K562 (cell line): ENCODE measurements around the gene CALR3. TPM values are rescaled to one million over a fixed set of nuclear protein-coding genes. Genes with fewer than 3 reads are reported as not detected.

Experiments used
- ATAC-seq: fragments of 200-7000 bp; cut with Tn5 transposase; 3 replicates; pipeline ENCODE4 v1.9.1; 2020; ENCODE audit warnings: moderate library complexity
- BruUV-seq: library from RNA; stranded (reverse); fragments of 400-500 nt; replicated peaks from 2 replicates; lab custom pipeline; 2021; lab: Mats Ljungman, UMichigan
- CTCF ChIA-PET: fragments of 300-600 bp; formaldehyde crosslinking; extraction: SDS; loops from one replicate; lab custom pipeline; 2021; ENCODE audit warnings: low intra/inter-chr PET ratio; lab: Yijun Ruan, JAX
- POLR2A ChIA-PET: fragments of 300-600, 350-650 bp; sonication (Branson Sonifier 250); formaldehyde crosslinking; extraction: SDS; loops from one replicate; lab custom pipeline; 2021; ENCODE audit warnings: antibody characterized with exemption, inconsistent platforms; lab: Yijun Ruan, JAX
- DNase-seq, 4 experiments: peaks; one replicate each; pipeline versions ENCODE4 v3.0.0 to v3.0.0-alpha.2; 2011 to 2018; ENCODE audit warnings: low spot score in 3 of 4, mixed read lengths in 3 of 4; ENCODE audit errors: extremely low read depth in 1 of 4
- FAIRE-seq: peaks from 2 replicates; lab custom pipeline; 2011; peaks lifted over from hg19 to GRCh38; lab: Jason Lieb, UNC
- H2AFZ ChIP-seq: 2 replicates; pipeline ENCODE4 v1.6.0; 2011; ENCODE audit warnings: low read depth, low read length, control low read depth, inconsistent platforms
- H3K27ac ChIP-seq: fragments of 200-600 bp; 3 replicates; pipeline ENCODE4 v1.8.0; 2011; ENCODE audit warnings: low read depth, mild to moderate bottlenecking, control low read depth, inconsistent platforms, low read length, moderate library complexity, mixed read lengths; ENCODE audit errors: extremely low read depth
- H3K27me3 ChIP-seq, 2 experiments: fragments of 300-600 bp in 1 of 2; 2 replicates in 1 of 2; 3 replicates in 1 of 2; pipeline versions ENCODE4 v1.6.0 to v1.8.0; 2011; ENCODE audit warnings: inconsistent platforms in 2 of 2, low read length in 2 of 2, mild to moderate bottlenecking in 1 of 2, mixed read lengths in 1 of 2, moderate library complexity in 1 of 2; ENCODE audit not compliant: control insufficient read depth in 2 of 2, insufficient read depth in 2 of 2
- H3K36me3 ChIP-seq: fragments of 300-600 bp; 3 replicates; pipeline ENCODE4 v1.8.0; 2011; ENCODE audit warnings: mild to moderate bottlenecking, low read length, inconsistent platforms; ENCODE audit not compliant: control insufficient read depth, insufficient read depth
- H3K4me1 ChIP-seq, 2 experiments: fragments of 200-600 bp in 1 of 2; replicated peaks in 1 of 2; 2 replicates in 1 of 2; 3 replicates in 1 of 2; pipeline versions ENCODE4 v1.5.1 to v1.8.0; 2011; ENCODE audit warnings: inconsistent platforms in 2 of 2, low read length in 2 of 2, mild to moderate bottlenecking in 1 of 2, mixed read lengths in 1 of 2, moderate library complexity in 1 of 2; ENCODE audit not compliant: control insufficient read depth in 2 of 2, insufficient read depth in 2 of 2
- H3K4me2 ChIP-seq: 2 replicates; pipeline ENCODE4 v1.6.1; 2011; ENCODE audit warnings: low read length, control low read depth, inconsistent platforms, mixed read lengths; ENCODE audit not compliant: insufficient read depth
- H3K4me3 ChIP-seq: fragments of 200-600 bp; sonication (generic), shearing (Covaris generic); 2 replicates; pipeline ENCODE4 v1.5.1; 2016; ENCODE audit warnings: control low read depth, inconsistent platforms
- H3K79me2 ChIP-seq: fragments of 200-600 bp; 3 replicates; pipeline ENCODE4 v1.8.0; 2011; ENCODE audit warnings: low read length, inconsistent platforms; ENCODE audit not compliant: control insufficient read depth, insufficient read depth
- H3K9ac ChIP-seq, 2 experiments: 2 replicates each; pipeline versions ENCODE4 v1.6.0 to v1.6.1; 2011; ENCODE audit warnings: low read depth in 2 of 2, low read length in 2 of 2, control low read depth in 1 of 2, inconsistent platforms in 1 of 2, mild to moderate bottlenecking in 1 of 2, mixed read lengths in 1 of 2; ENCODE audit not compliant: insufficient read depth in 1 of 2
- H3K9me1 ChIP-seq: one replicate; pipeline ENCODE4 v1.6.0; 2011; ENCODE audit warnings: inconsistent platforms, mild to moderate bottlenecking, low read length, moderate library complexity; ENCODE audit not compliant: control insufficient read depth, insufficient read depth
- H3K9me3 ChIP-seq: replicated peaks from 2 replicates; pipeline ENCODE4 v1.5.1; 2011; ENCODE audit warnings: low read depth, low read length, inconsistent platforms; ENCODE audit not compliant: control insufficient read depth, insufficient read depth
- H4K20me1 ChIP-seq: replicated peaks from 2 replicates; pipeline ENCODE4 v1.6.1; 2011; ENCODE audit warnings: low read length, inconsistent platforms, mixed read lengths; ENCODE audit not compliant: control insufficient read depth, insufficient read depth
- ARID1B ChIP-seq: fragments of 450-650 bp; IDR thresholded peaks from 2 replicates; pipeline ENCODE4 v1.6.1; 2016; ENCODE audit warnings: antibody characterized with exemption, mild to moderate bottlenecking, inconsistent platforms
- CAMTA2 ChIP-seq: fragments of 250-450 bp; sonication (Bioruptor Pico); conservative IDR thresholded peaks from 2 replicates; pipeline ENCODE4 v1.5.1; 2022
- HMG20B ChIP-seq: fragments of 250-450 bp; sonication (Bioruptor Pico); IDR thresholded peaks from 2 replicates; pipeline ENCODE4 v1.5.0; 2021; ENCODE audit warnings: mild to moderate bottlenecking
- MCM5 ChIP-seq: fragments of 450-650 bp; IDR thresholded peaks from 2 replicates; pipeline ENCODE4 v1.6.1; 2016; ENCODE audit warnings: low read depth
- NR1H2 ChIP-seq: sonication (generic); formaldehyde crosslinking; IDR thresholded peaks from 2 replicates; pipeline ENCODE4 v1.4.0; 2020; ENCODE audit warnings: mild to moderate bottlenecking, missing genetic modification reagents
- PHF20 ChIP-seq: fragments of 450-650 bp; IDR thresholded peaks from 2 replicates; pipeline ENCODE4 v1.6.1; 2018; ENCODE audit not compliant: partially characterized antibody
- POLR2A ChIP-seq: fragments of 450-650 bp; conservative IDR thresholded peaks from 2 replicates; pipeline ENCODE4 v1.6.1; 2016
- RBFOX2 ChIP-seq: fragments of 200-400 bp; formaldehyde crosslinking; IDR thresholded peaks from 2 replicates; pipeline ENCODE4 v1.6.1; 2017; ENCODE audit warnings: low read depth, mild to moderate bottlenecking, low read length, moderate library complexity
- RBM17 ChIP-seq: fragments of 200-400 bp; formaldehyde crosslinking; IDR thresholded peaks from 2 replicates; pipeline ENCODE4 v1.6.1; 2017; ENCODE audit warnings: low read depth, mild to moderate bottlenecking, low read length, borderline replicate concordance
- RBM22 ChIP-seq: fragments of 200-400 bp; formaldehyde crosslinking; IDR thresholded peaks from 2 replicates; pipeline ENCODE4 v1.6.1; 2018; ENCODE audit warnings: low read length, low read depth; ENCODE audit not compliant: poor library complexity, severe bottlenecking
- STAT5B ChIP-seq: fragments of 250-450 bp; sonication (Bioruptor Pico); IDR thresholded peaks from 2 replicates; pipeline ENCODE4 v1.8.0; 2021; ENCODE audit warnings: mild to moderate bottlenecking, inconsistent platforms
- THAP12 ChIP-seq: fragments of 250-450 bp; sonication (Bioruptor Pico); IDR thresholded peaks from 2 replicates; pipeline ENCODE4 v1.9.0; 2021; ENCODE audit warnings: mild to moderate bottlenecking, inconsistent platforms
- TRIM25 ChIP-seq: fragments of 450-650 bp; IDR thresholded peaks from 2 replicates; pipeline ENCODE4 v1.7.0; 2016; ENCODE audit warnings: borderline replicate concordance
- ZNF197 ChIP-seq: fragments of 200-800 bp; sonication (Bioruptor generic); IDR thresholded peaks from 2 replicates; pipeline ENCODE4 v1.6.1; 2016; ENCODE audit warnings: low read depth, missing genetic modification characterization, missing compliant biosample characterization
- ZNF79 ChIP-seq: fragments of 250-450 bp; sonication (Bioruptor Pico); IDR thresholded peaks from 2 replicates; pipeline ENCODE4 v1.4.0; 2020; ENCODE audit warnings: low read depth, mild to moderate bottlenecking, moderate library complexity
- WGBS: fragments of 100-300 bp; shearing (Covaris generic); methylation state at CpG from one replicate; pipeline ENCODE4 v1.1.6; 2016; ENCODE audit warnings: low coverage, mixed read lengths; ENCODE audit not compliant: insufficient coverage; ENCODE audit errors: missing lambda C conversion rate; 5-methylcytosine and 5-hydroxymethylcytosine counted together
- in situ Hi-C: fragments of 300-500 bp; cut with MboI; formaldehyde crosslinking; loops from 4 replicates; pipeline ENCODE4 v1.15.0; 2018; ENCODE audit warnings: inconsistent platforms, mixed read lengths
- intact Hi-C: fragments of 100-400 bp; cut with micrococcal nuclease; formaldehyde crosslinking; loops from 2 replicates; pipeline ENCODE4 v1.14.2; 2022
- polyA plus RNA-seq, 8 experiments: library from polyadenylated mRNA; depleted of rRNA in 4 of 8; stranded (reverse) in 5 of 8; unstranded in 3 of 8; fragments of >200 nt; fragmentation: Nextera tagmentation in 2 of 8; fragmentation: Illumina TruSeq in 1 of 8; extraction: Ambion mirVana in 2 of 8; extraction: Trizol in 1 of 8; gene quantifications; 2 replicates each; pipeline versions ENCODE4 v1.2.1 to v1.2.3, GENCODE V29; 2011 to 2014; ENCODE audit warnings: inconsistent platforms in 1 of 8, missing spikeins in 1 of 8
- total RNA-seq, 7 experiments: library from RNA; depleted of rRNA in 6 of 7; stranded (reverse); fragments of >200 nt in 6 of 7; fragmentation: Illumina TruSeq in 2 of 7; extraction: Trizol in 2 of 7; gene quantifications; 2 replicates each; pipeline versions ENCODE4 v1.2.1 to v1.2.3, GENCODE V29; 2011 to 2021; ENCODE audit warnings: low replicate concordance in 1 of 7
- TF ChIP-seq, protein P1 (sequence below), 2 experiments: IDR thresholded peaks in 1 of 2; conservative IDR thresholded peaks in 1 of 2; 2 replicates each; pipeline ENCODE4 v1.6.1; 2016; ENCODE audit warnings: low read depth in 2 of 2, mild to moderate bottlenecking in 1 of 2, missing compliant biosample characterization in 1 of 2, missing genetic modification characterization in 1 of 2, moderate library complexity in 1 of 2

CALR3 gene
- total and polyA plus RNA-seq, 9 of the 15 experiments (the other 6 are each of a cell fraction or from before 2014, with no cell fraction given) = 0.15 to 0.41 (median 0.22) TPM; not detected in 4

DNA sequence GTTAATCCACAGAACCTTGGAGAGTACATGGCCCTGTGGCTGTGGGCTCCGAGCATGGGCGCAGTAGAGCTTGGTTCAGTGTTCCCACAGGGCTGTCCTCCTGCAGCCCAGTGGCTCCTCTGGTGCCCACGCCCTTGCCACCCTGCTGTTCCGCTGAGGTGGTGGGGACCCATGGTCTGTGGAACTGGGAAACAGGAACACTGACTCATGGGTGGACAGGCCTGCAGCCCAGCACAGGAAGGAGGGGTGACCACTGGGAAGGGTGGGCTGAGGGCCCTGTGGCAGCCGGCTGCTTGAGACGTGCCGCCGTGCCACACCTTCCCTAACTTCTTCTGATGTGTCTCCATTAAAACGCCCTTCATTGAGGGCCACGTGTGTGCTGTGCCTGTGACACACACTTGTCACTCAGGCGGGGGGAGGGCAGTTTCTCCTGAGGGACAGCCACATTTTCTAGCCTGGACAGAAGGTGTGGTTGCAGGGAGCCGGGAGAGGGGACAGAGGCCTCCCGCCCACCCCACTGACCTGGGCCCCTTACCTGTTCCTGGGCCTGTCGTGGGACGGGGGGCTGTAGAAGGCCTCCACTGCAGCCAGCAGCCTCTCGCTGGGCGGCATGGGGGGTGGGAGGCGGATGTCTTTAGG, 25.1 kb upstream of the CALR3 start:
- FAIRE-seq = no peak
- intact Hi-C loops (no loop called here), in situ Hi-C loops (no loop called here)
- H4K20me1 ChIP-seq = peaks cover 9% of the 10 kb centered on the region; the same call in 1 of the 2 replicates
- no peaks in the 10 kb centered on the region for H3K79me2 ChIP-seq
- peaks cover 0 to 14% of the 10 kb centered on the region in 2 experiments; a peak in 2 of 5 replicates for H3K4me1 ChIP-seq
- H3K27me3 ChIP-seq = no peaks in the 10 kb centered on the region
- WGBS = 91% methylated on average over 16 of the region's 18 CpGs
- no peak overlapping the region for H3K27ac ChIP-seq
- ChIA-PET CTCF (no interaction called here), POLR2A (no interaction called here)
- no peak overlapping the region for H3K4me2 ChIP-seq
- H3K9ac ChIP-seq = no peak overlapping the region; a peak in 1 of 4 replicates
- no peak for ATAC-seq
- no peaks in the 10 kb centered on the region for H3K9me3 ChIP-seq
- BruUV-seq = no TSS peak
- peaks cover 91% of the 10 kb centered on the region for H3K36me3 ChIP-seq
- no peak overlapping the region for H2AFZ ChIP-seq
- no peaks in the 10 kb centered on the region for H3K9me1 ChIP-seq
- peak in 1 of 4 experiments; percentile 14 for DNase-seq
- no peak overlapping the region for H3K4me3 ChIP-seq
- TF ChIP-seq CAMTA2 (CRISPR knock-in tag) (no peak), RBM17 (no peak), ARID1B (no peak), MCM5 (no peak), RBM22 (peak; percentile 52), HMG20B (CRISPR knock-in tag) (no peak), ZNF197 (CRISPR knock-in tag) (no peak), PHF20 (no peak), RBFOX2 (peak; percentile 51; the same call in 1 of the 2 replicates), NR1H2 (no peak), TRIM25 (no peak), POLR2A (peak; percentile 11; the same call in 1 of the 2 replicates), ZNF79 (CRISPR knock-in tag) (no peak), THAP12 (CRISPR knock-in tag) (no peak), STAT5B (CRISPR knock-in tag) (no peak)
- TF ChIP-seq, protein P1, sequence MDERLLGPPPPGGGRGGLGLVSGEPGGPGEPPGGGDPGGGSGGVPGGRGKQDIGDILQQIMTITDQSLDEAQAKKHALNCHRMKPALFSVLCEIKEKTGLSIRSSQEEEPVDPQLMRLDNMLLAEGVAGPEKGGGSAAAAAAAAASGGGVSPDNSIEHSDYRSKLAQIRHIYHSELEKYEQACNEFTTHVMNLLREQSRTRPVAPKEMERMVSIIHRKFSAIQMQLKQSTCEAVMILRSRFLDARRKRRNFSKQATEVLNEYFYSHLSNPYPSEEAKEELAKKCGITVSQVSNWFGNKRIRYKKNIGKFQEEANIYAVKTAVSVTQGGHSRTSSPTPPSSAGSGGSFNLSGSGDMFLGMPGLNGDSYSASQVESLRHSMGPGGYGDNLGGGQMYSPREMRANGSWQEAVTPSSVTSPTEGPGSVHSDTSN (CRISPR knock-in tag; IDR thresholded peaks at IDR 0.05; ENCODE audit: low read depth) = no peak
- TF ChIP-seq, protein P1 (tag; conservative IDR thresholded peaks at IDR 0.05; ENCODE audit: low read depth) = no peak
